B cell (primary cell): ENCODE measurements around the gene CUL4B.

ENCODE experiments used
- CTCF ChIP-seq: fragments of 200-600 bp; IDR thresholded peaks from one replicate; pipeline ENCODE4 v1.8.0; 2022; ENCODE audit warnings: antibody characterized with exemption, mild to moderate bottlenecking
- EZH2 ChIP-seq: IDR thresholded peaks from 2 replicates; pipeline ENCODE4 v1.6.1; 2012; ENCODE audit warnings: borderline replicate concordance, low read depth, mild to moderate bottlenecking, moderate library complexity, low read length; ENCODE audit not compliant: insufficient read depth, poor library complexity, severe bottlenecking

GRCh38 chrX:120560405-120560841, 339 bp downstream of the CUL4B start:
- TF ChIP-seq CTCF, result no peak
- TF ChIP-seq EZH2, result no peak
